Choroid plexus epithelial cell (primary cell): ENCODE measurements around the gene KRT23.

Source experiments
- DNase-seq: peaks from one replicate; pipeline ENCODE4 v3.0.0-alpha.2; 2010; ENCODE audit warnings: low read depth
- H3K4me3 ChIP-seq: 2 replicates; pipeline ENCODE4 v1.5.1; 2011; ENCODE audit warnings: low read depth, mild to moderate bottlenecking, control low read depth, low read length, moderate library complexity
- CTCF ChIP-seq: conservative IDR thresholded peaks from 2 replicates; pipeline ENCODE4 v1.5.1; 2011; ENCODE audit warnings: low read depth, mild to moderate bottlenecking, control low read depth, inconsistent platforms, low read length, moderate library complexity

The KRT23 gene

GRCh38 chr17:40905370-40905769 is 32.1 kb downstream of the KRT23 start:
- H3K4me3 ChIP-seq: no peak overlapping the region
- TF ChIP-seq CTCF: no peak
- no peak for DNase-seq

GRCh38 chr17:40903129-40903847 is 34.2 kb downstream of the KRT23 start:
- peak; percentile 34 for DNase-seq
- H3K4me3 ChIP-seq: no peak overlapping the region
- no peak for TF ChIP-seq CTCF

GRCh38 chr17:40902498-40902897 is 34.9 kb downstream of the KRT23 start:
- no peak for DNase-seq
- H3K4me3 ChIP-seq: no peak overlapping the region
- no peak for TF ChIP-seq CTCF

DNA sequence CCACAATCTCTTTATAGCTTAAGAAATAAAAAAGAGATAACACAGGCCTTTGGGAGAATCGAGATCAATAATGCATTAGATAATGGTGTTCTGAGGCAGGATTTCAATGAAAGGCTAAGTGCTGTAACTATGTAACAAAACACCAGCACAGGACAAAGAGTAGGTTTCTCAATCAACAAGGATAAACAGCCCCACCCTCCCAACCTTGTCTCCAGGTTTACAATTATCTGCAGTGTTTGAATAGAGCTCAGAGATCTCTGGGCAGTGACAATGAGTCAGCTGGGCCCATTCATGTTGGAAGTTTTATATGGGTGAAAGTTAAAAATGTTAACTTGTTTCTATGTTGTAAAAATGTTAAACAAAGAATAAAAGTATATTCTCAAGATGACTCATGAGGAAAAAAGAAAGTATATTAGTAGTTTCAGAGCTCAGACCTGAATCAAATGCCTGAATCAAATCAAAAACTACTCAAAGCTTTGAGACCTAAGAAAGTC is 35.4 kb downstream of the KRT23 start:
- TF ChIP-seq CTCF: no peak
- no peak overlapping the region for H3K4me3 ChIP-seq
- peak; percentile 32 for DNase-seq

DNA sequence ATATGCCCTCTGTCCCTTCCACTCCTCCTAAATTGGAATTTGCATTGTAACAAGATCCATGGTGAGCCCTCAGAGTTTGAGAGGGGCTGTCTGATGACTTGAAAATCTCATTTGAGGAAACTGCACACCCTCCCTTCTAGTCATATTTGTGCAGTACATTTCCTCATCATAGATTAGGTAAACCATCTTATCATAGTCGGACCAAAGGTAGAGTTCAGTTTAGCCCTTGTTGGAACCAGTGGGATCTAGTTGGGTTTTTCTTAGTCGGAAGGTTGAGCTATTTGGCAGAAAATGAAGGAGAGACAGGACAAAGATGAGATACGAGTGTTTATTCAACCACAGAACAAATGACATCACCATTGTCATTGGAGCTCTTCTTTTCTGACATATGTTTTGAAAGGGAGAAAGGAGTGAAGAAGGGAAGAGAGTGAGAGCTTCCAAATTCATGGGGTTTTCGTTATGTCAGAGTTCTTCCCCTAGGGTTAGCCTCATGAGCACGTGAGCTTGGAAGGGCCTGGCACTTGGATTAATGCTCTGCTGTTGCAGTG is 36.6 kb downstream of the KRT23 start:
- no peak for DNase-seq
- no peak overlapping the region for H3K4me3 ChIP-seq
- TF ChIP-seq CTCF: no peak

DNA sequence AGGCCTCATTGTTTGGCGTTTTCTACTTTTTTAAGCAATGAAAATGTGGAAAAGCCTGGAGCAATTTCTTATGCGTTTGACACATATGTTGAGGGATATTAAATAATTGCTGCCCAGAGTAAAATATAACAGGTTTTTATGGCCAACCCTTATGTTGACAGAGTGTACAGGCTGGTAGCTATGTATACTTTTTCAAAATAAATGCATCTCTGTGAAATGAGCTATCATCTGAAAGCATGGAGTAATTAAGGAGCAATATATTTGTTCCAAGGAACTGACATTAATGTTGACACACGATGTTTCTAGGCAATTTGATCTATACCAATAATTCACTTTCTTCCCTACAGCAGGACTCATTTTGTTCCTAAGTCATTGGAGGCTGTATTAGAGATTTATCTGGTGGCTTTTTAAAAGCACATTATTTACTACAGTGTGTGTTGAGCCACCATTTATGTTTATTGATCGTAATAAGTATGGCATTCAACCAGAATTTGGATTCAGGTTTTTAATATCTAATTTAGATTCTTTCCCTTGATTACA is 40.5 kb downstream of the KRT23 start:
- DNase-seq: no peak
- TF ChIP-seq CTCF: no peak
- no peak overlapping the region for H3K4me3 ChIP-seq

DNA sequence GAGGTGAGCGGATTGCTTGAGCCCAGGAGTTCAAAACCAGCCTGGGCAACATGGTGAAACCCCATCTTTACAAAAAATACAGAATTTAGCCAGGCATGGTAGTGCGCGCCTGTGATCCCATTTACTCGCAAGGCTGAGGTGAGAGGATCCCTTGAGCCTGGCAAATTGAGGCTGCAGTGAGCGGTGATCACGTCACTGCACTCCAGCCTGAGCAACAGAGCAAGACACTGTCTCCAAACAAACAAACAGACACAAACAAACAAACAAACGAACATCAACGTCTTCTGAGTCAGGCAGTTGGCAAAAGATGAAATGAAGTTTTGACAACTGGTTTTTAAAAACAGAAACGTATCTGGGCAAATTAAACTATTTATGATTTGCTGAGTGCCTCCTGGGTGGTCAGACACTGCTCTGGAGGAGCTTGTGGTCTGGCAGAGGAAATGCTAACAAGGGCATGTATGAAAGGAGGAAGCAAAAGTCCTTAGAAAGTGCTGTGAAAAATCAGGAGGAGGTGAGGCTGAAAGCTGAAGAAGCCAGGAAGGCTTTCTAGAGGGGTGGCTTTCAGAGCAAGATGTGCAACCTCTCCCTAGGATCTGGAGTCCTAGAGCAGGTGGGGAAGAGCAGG is 42.2 kb downstream of the KRT23 start:
- peak; percentile 20 for DNase-seq
- H3K4me3 ChIP-seq: no peak overlapping the region
- TF ChIP-seq CTCF: no peak
